T1000 (cell line): Measurements from ENCODE around the gene RPE.

ENCODE experiments used
- DNase-seq: peaks from one replicate; lab custom pipeline; 2025; ENCODE audit warnings: mixed read lengths; lab: John Stamatoyannopoulos, UW

The RPE gene

DNA sequence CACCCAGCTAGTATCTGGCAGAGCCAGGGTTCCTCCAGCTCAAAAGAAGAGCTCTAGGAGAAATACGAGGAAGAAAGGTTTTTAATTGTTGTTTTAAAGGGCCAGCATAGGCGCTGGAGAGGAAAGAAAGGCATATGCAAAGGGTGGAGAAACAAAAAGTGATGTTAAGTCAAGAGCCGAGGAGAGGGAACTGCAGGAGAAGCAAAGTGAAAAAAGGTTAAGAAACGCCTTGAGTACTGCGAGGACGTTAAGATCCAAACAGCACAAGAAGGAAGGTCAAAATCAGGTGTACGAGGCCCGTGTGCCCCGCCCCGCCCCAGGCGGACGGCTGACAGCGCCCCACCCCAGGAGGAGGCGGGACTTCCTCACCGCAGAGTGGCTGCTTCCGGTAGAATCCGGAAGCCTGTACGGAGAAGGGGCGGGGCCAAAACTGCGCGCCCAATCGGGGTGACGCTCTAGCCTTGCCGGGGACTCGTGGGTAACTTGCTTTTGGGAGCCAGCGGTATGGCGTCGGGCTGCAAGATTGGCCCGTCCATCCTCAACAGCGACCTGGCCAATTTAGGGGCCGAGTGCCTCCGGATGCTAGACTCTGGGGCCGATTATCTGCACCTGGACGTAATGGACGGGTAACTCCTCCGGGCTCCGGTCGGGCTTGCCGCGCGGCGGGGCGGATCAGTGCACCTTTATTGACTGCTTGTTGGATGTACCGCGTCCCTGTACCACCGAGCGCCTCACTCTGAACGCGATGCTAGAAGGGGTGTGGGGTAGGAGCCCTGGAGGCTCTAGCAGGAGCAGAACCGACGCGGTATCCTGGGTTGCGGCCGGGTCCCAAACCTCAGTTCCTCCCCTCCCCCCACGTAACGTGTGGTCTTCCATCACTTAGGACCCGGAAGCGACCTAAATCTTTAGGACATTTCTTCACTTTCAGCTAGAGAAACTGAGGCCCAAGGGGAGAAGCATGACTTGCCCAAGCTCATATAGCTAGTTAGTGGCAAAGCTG, at the start of gene RPE:
RPE (plus strand) TSS at position 481 of the 1,000 bp plus-strand sequence; CDS start at position 505, 24 bp downstream.
- peak; percentile 90 for DNase-seq

DNA sequence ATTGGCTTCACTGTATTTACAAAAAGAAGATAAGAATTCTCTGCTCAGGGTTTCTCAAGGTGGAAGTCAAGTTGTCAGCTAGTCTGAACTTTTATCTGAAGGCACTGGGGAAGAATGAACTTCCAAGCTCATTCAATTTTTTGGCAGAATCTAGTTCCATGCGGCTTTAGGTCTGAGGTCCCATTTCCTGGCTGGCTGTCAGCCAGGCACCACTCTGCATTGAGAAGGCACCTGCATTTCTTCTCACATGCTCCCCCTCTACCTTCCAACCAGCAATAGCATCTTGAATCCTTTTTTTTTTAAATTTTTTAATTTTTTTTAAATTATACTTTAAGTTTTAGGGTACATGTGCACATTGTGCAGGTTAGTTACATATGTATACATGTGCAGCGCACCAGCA, 46.2 kb upstream of the RPE start:
- DNase-seq: no peak

GRCh38 chr2:209958016-209958415, 44.4 kb upstream of the RPE start:
- no peak for DNase-seq

- DNase-seq: no peak
Measured at GRCh38 chr2:209960045-209960444, 42.4 kb upstream of the RPE start.

DNA sequence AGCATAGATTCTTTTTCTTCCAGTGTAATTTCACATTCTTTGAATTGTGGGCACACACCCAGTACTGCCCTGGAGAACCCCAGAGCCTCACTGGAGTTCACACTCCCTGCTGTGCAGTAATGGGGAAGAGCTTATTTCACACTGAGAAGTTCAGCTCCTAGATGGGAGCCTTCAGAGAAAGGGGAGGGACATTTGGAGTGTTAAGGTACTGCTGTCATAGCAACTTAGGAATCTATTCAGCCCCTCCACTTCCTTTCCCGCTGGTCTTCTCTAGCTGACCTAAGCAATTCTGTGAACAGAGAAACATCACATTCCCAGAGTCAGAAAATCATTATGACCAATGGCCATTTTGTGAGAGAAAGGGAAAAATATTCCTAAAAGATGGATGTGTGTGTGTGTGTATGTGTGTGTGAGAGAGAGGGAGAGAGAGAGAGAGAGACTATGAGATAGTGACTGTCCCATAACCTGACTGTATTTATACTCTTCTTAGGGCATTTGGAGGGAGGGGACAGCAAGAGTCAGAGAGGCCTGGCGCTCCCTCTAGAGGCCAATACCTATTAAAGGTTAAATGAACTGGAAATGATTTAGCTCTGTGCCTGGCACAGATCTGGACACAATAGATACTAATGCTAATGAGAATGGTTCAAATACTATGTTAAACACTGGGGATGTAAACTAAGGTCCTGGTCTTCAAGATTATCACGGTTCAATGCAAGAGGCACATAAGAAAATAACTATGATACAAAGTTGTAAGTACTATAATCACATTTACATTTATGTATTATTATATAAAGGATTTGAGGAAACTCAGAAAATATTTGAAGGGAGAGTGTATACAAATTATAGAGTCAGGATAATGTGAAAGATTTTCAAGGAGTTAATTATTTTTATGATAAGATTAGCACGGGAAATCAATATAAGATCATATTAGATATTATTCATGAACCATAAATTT, 41.5 kb upstream of the RPE start:
- no peak for DNase-seq

- DNase-seq: no peak
Measured at GRCh38 chr2:209965723-209966122, 36.7 kb upstream of the RPE start.

DNA sequence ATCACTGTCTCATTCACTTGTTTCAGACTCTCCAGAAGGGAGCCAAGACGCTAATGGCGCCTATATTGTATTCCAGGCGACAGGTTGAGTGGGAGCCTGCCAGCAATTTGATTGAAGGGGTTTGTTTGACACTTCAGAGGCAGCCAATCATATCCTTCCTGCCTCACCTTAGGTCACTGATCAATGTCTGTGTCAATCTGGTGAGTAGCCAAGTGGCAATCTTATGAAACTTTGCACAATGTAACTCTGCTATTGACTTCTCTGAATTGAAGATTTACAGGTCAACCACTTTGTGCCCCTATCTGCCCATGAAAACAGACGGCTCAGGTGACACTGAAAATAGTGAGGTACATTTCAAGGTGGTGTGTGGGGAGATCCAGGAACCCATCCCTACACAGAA, 32.7 kb upstream of the RPE start:
- DNase-seq: no peak

DNA sequence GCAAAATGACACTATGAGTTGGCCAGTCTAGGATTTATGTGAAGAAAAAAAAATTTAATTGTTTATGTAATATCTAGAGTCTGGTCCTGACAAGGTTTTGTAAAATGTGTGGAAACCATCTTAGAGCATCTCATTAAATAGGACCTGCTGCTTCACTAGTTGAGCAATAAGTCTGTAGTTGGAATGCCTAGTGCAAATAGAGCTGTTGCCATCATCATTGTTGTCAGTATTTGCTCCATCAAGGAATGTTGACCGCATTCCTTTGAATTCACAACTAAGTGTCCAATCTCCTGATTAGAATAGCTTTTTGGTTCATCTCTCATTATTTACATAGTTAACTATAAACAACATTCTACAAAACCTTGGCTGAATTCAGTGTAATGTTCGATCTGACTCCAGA, 32.2 kb upstream of the RPE start:
- DNase-seq: no peak

DNA sequence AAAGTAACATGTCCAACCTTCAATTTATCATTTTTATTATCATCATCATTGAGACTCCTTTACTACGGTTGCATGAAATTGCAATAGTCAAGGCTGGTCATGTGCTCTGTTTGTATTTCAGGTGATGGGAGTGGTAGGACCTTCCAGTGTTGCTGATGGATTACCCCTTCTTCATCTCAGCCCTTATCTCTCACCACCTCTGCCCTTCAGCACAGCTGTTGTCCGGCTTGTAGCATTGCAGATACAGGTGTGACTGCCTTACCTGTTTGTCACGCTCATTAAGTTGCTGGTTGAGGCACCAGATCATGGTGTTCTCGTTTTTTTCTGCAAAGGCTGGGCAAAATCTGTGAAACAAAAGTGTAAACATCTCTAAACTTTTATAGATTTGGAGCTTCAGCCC, 31.7 kb upstream of the RPE start:
- DNase-seq: no peak

DNA sequence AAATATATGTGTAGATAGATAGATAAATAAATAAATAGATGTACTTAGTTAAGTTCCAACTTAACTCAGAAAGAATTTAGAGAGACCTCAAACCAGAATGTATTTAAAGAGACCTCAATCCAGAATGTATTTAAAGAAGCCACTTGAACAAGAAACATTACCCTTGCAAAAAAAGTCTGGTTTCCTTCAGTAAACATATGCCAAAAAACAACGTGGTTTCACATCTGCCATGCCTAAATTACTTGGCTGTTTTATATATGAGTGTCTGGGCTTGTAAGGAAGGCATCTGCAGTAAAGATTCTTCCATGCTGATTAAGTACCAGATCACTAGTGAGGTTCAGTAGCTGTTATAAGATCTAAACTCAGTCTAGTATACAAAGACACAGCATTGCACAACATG, 29.1 kb upstream of the RPE start:
- DNase-seq: no peak

GRCh38 chr2:209974576-209974975, 27.9 kb upstream of the RPE start:
- DNase-seq: peak; percentile 5

- no peak for DNase-seq
Measured at GRCh38 chr2:209976698-209977385, 25.6 kb upstream of the RPE start.

GRCh38 chr2:209977386-209978239, 24.8 kb upstream of the RPE start:
- no peak for DNase-seq

DNA sequence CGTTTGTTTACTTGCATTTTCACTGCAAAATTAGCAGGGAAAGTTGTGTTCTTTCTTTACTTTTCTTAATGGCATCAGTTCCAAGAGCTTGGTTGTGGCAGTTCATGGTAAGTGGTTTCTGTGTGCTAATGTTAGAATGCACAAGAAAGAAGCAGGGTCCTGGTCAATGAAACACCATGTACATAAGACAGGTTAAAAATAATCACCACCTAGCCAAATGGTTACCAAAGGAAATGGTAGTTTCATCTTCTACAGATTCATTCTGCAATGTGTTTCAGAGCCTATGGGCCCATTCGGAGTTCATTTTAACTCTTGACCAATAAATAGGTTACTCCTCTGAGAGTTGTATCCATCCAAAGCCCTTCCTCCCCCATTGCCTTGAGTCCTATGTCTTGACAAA, 18.1 kb upstream of the RPE start:
- no peak for DNase-seq

DNA sequence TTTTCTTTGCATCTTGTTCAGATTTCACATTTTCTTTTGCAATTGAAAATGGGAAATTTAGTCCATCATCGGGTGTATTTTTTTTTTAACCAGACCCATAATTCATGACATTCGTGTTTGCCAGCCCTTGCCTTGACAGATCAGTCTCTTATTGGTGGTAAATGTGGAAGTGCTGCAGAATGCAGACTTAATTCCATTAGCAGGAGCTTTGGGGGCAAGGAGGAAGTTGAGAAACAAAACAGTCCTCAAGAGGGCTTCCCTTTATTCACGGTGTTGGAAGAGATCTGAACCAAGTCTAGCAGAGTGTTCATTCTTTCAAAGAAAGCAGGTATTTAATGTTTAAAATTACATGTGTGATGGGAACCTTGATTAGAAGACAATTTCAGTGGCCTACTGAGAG, 16.6 kb upstream of the RPE start:
- no peak for DNase-seq

DNA sequence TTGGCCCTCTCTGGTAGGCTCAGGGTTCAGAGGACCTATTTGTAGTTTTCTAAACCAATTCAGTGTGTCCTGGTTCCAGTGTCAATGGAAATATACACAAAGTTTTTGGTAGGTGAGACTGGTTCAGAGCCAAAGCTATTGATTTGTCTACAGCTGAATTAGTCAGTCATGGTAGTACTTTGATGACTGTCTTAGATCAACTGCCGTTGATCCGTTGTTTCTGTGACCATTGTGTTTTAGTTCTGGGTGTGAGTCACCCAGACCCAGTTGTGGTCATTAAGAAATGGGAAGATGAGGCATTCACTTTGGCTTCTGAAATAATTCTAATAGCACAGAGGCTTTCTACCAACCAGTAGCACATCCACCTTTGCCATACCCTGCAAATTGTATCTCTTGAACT, 16.0 kb upstream of the RPE start:
- no peak for DNase-seq

- DNase-seq: no peak
Measured at GRCh38 chr2:209988010-209988409, 14.4 kb upstream of the RPE start.

GRCh38 chr2:209990838-209991237, 11.6 kb upstream of the RPE start:
- DNase-seq: no peak

GRCh38 chr2:209993968-209994367, 8.5 kb upstream of the RPE start:
- no peak for DNase-seq

GRCh38 chr2:209998596-209998995, 3.8 kb upstream of the RPE start:
- DNase-seq: no peak
